ENCODE results near the gene DOCK2.

DNA sequence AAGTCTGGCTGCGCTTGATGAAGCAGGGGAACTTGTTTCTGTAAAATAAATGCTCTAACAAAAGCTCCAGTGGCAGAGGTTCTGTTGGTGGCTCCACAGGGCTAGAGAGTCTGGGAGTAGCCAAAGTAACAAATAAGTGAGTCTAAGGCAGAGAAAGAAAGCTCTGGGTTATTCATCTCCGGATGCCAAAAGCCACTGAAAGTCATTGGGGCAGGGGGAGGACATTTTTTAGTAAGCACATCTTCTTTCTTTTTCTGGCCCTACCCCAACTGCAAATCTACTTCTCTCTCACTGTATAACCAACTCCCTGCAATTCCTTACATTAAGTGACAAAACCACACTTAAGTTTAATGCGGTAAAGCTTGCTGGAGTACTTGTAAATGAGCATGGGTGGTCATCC, 201.6 kb downstream of the DOCK2 start:
- TF ChIP-seq, protein P1, sequence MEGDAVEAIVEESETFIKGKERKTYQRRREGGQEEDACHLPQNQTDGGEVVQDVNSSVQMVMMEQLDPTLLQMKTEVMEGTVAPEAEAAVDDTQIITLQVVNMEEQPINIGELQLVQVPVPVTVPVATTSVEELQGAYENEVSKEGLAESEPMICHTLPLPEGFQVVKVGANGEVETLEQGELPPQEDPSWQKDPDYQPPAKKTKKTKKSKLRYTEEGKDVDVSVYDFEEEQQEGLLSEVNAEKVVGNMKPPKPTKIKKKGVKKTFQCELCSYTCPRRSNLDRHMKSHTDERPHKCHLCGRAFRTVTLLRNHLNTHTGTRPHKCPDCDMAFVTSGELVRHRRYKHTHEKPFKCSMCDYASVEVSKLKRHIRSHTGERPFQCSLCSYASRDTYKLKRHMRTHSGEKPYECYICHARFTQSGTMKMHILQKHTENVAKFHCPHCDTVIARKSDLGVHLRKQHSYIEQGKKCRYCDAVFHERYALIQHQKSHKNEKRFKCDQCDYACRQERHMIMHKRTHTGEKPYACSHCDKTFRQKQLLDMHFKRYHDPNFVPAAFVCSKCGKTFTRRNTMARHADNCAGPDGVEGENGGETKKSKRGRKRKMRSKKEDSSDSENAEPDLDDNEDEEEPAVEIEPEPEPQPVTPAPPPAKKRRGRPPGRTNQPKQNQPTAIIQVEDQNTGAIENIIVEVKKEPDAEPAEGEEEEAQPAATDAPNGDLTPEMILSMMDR (IDR thresholded peaks at IDR 0.05) = no peak
- TF ChIP-seq POLR2A (IDR thresholded peaks at IDR 0.05) (no peak), POLR2AphosphoS5 (IDR thresholded peaks at IDR 0.05) (no peak), EP300 (IDR thresholded peaks at IDR 0.05) (no peak)
